ENCODE data around the gene AGFG1. TPM values are rescaled to one million over a fixed set of nuclear protein-coding genes. Genes with fewer than 3 reads are reported as not detected.

The AGFG1 gene
- total and polyA plus RNA-seq, 2 donors (not counting 1 experiment from before 2014, with no cell fraction given), result 28.7 to 83.3 TPM

DNA sequence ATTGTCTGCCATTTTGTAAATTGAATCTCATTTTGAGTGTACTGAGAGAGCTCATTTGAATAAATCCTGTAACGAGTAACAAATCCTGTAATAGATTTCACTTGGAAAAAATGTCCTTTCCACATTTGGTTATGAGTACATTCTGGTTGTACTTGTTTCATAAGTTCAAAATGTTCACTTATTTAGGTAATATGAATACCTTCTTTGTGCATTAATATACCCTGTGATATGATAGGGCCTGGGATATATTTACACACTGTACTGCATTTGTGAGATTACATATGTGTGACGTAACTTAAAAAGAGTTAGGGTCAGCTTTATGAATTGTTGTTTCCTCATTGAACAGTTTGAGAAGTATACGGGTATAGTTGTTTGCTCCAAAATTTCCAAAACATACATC is 16.1 kb downstream of the AGFG1 start:
- Histone ChIP-seq H3K36me3 (replicated peaks in 1 of 2; ENCODE audit: control extremely low read depth in 1 of 2, control insufficient read depth in 1 of 2, extremely low read depth in 1 of 2, insufficient read depth in 2 of 2, low read length in 1 of 2) (peaks cover 0 to 4% of the 10 kb centered on the region in 2 experiments), H3K4me3 (ENCODE audit: control extremely low read depth in 1 of 5, extremely low read depth in 1 of 5, insufficient read depth in 1 of 5, low read depth in 2 of 5, low read length in 4 of 5) (no peak overlapping the region), H3K4me1 (ENCODE audit: control insufficient read depth in 2 of 2, insufficient read depth in 2 of 2, low read length in 2 of 2) (peaks cover 3 to 20% of the 10 kb centered on the region in 2 donors), H3K27me3 (replicated peaks in 1 of 4; ENCODE audit: control extremely low read depth in 1 of 4, control insufficient read depth in 3 of 4, insufficient read depth in 4 of 4, low read length in 3 of 4) (no peaks in the 10 kb centered on the region), H3K79me2 (ENCODE audit: control insufficient read depth, insufficient read depth, low read length) (peaks cover 93% of the 10 kb centered on the region), H3K27ac (ENCODE audit: low read length in 2 of 2) (no peak overlapping the region), H3K9me3 (ENCODE audit: control extremely low read depth in 1 of 3, control insufficient read depth in 2 of 3, insufficient read depth in 1 of 3, low read length in 2 of 3) (peaks cover 0 to 7% (median 5%) of the 10 kb centered on the region in 3 donors), H3K9ac (ENCODE audit: low read length) (no peak overlapping the region), H2AFZ (ENCODE audit: insufficient read depth, low read depth, low read length, poor library complexity, severe bottlenecking) (no peak overlapping the region), H3K4me2 (replicated peaks; ENCODE audit: low read depth, low read length, poor library complexity, severe bottlenecking) (no peak overlapping the region), H4K20me1 (ENCODE audit: control insufficient read depth, insufficient read depth, low read length, poor library complexity, severe bottlenecking) (peaks cover 51% of the 10 kb centered on the region)
- TF ChIP-seq CTCF (IDR thresholded peaks at IDR 0.05) (no peak), EZH2 (IDR thresholded peaks at IDR 0.05; ENCODE audit: borderline replicate concordance, insufficient read depth, low read depth, low read length, poor library complexity, severe bottlenecking) (no peak)
- ChIA-PET CTCF (no interaction called here), POLR2A (no interaction called here)
- Mint-ChIP-seq H3K27me3 (no peaks in the 10 kb centered on the region), H3K27ac (no peak overlapping the region), H3K9me3 (ENCODE audit: insufficient read depth) (no peaks in the 10 kb centered on the region), H3K4me1 (peaks cover 47% of the 10 kb centered on the region), H3K4me3 (no peak overlapping the region)
- no CpG with 5 or more reads among the region's 3 CpGs for WGBS (ENCODE audit: insufficient coverage)
- intact Hi-C loops (cut with micrococcal nuclease), result no loop called here
- ATAC-seq (ENCODE audit: low read depth), result no peak
- DNase-seq, result no peak

GRCh38 chr2:227491386-227491785 is 19.4 kb downstream of the AGFG1 start:
- H3K36me3 ChIP-seq (replicated peaks in 1 of 2; ENCODE audit: control extremely low read depth in 1 of 2, control insufficient read depth in 1 of 2, extremely low read depth in 1 of 2, insufficient read depth in 2 of 2, low read length in 1 of 2), result peaks cover 2 to 20% of the 10 kb centered on the region in 2 experiments
- H3K27ac Mint-ChIP-seq, result no peak overlapping the region
- ATAC-seq (ENCODE audit: low read depth) (no peak), DNase-seq (no peak)
- no peak overlapping the region for H3K27ac ChIP-seq (ENCODE audit: low read length in 2 of 2)
- H3K27me3 Mint-ChIP-seq, result no peaks in the 10 kb centered on the region
- intact Hi-C loops (cut with micrococcal nuclease), result no loop called here
- H3K79me2 ChIP-seq (ENCODE audit: control insufficient read depth, insufficient read depth, low read length), result peaks cover 92% of the 10 kb centered on the region
- H2AFZ ChIP-seq (ENCODE audit: insufficient read depth, low read depth, low read length, poor library complexity, severe bottlenecking), result no peak overlapping the region
- H3K4me3 Mint-ChIP-seq, result no peak overlapping the region
- H3K27me3 ChIP-seq (replicated peaks in 1 of 4; ENCODE audit: control extremely low read depth in 1 of 4, control insufficient read depth in 3 of 4, insufficient read depth in 4 of 4, low read length in 3 of 4), result no peaks in the 10 kb centered on the region
- TF ChIP-seq EZH2 (IDR thresholded peaks at IDR 0.05; ENCODE audit: borderline replicate concordance, insufficient read depth, low read depth, low read length, poor library complexity, severe bottlenecking) (no peak), CTCF (IDR thresholded peaks at IDR 0.05) (no peak)
- no peak overlapping the region for H3K9ac ChIP-seq (ENCODE audit: low read length)
- POLR2A ChIA-PET, result no interaction called here
- H3K4me3 ChIP-seq (ENCODE audit: control extremely low read depth in 1 of 5, extremely low read depth in 1 of 5, insufficient read depth in 1 of 5, low read depth in 2 of 5, low read length in 4 of 5), result no peak overlapping the region
- no CpG with 5 or more reads among the region's 3 CpGs for WGBS (ENCODE audit: insufficient coverage)
- no peaks in the 10 kb centered on the region for H3K9me3 ChIP-seq (ENCODE audit: control extremely low read depth in 1 of 3, control insufficient read depth in 2 of 3, insufficient read depth in 1 of 3, low read length in 2 of 3)
- peaks cover 3 to 14% of the 10 kb centered on the region in 2 donors for H3K4me1 ChIP-seq (ENCODE audit: control insufficient read depth in 2 of 2, insufficient read depth in 2 of 2, low read length in 2 of 2)
- CTCF ChIA-PET, result interaction anchor here (1.2 to 1.3 kb wide), 2 partner anchors 15 to 275 kb away, joined by 3 to 4 read pairs; no protein-coding TSS in a partner anchor
- H3K9me3 Mint-ChIP-seq (ENCODE audit: insufficient read depth), result no peaks in the 10 kb centered on the region
- peaks cover 69% of the 10 kb centered on the region for H4K20me1 ChIP-seq (ENCODE audit: control insufficient read depth, insufficient read depth, low read length, poor library complexity, severe bottlenecking)
- peaks cover 45% of the 10 kb centered on the region for H3K4me1 Mint-ChIP-seq
- H3K4me2 ChIP-seq (replicated peaks; ENCODE audit: low read depth, low read length, poor library complexity, severe bottlenecking), result no peak overlapping the region

Measured in B cell (primary cell).